Hepatocyte (in vitro differentiated cells): ENCODE data around the gene FHL1. TPM values are rescaled to one million over a fixed set of nuclear protein-coding genes. Genes with fewer than 3 reads are reported as not detected.

Source experiments
- DNase-seq: peaks from one replicate; pipeline ENCODE4 v3.0.0-alpha.2; 2016; ENCODE audit warnings: low spot score
- H2AFZ ChIP-seq: fragments of 200-600 bp; sonication (generic); 2 replicates; pipeline ENCODE4 v1.6.0; 2016; ENCODE audit warnings: antibody characterized with exemption, mild to moderate bottlenecking
- H3K27ac ChIP-seq: fragments of 200-600 bp; sonication (generic); 2 replicates; pipeline ENCODE4 v1.5.1; 2016; ENCODE audit warnings: mild to moderate bottlenecking
- H3K27me3 ChIP-seq: fragments of 200-600 bp; sonication (generic); 2 replicates; pipeline ENCODE4 v1.6.1; 2016
- H3K36me3 ChIP-seq: fragments of 200-600 bp; sonication (generic); replicated peaks from 2 replicates; pipeline ENCODE4 v1.5.1; 2016; ENCODE audit warnings: low read depth; ENCODE audit not compliant: insufficient read depth
- H3K4me1 ChIP-seq: fragments of 200-600 bp; sonication (generic); 2 replicates; pipeline ENCODE4 v1.5.1; 2016; ENCODE audit warnings: mild to moderate bottlenecking, moderate library complexity; ENCODE audit not compliant: insufficient read depth
- H3K4me2 ChIP-seq: fragments of 200-600 bp; sonication (generic); 2 replicates; pipeline ENCODE4 v1.6.0; 2016
- H3K4me3 ChIP-seq: fragments of 200-600 bp; sonication (generic); 2 replicates; pipeline ENCODE4 v1.5.1; 2016; ENCODE audit warnings: mild to moderate bottlenecking
- H3K79me2 ChIP-seq: fragments of 200-600 bp; sonication (generic); 2 replicates; pipeline ENCODE4 v1.6.0; 2017; ENCODE audit warnings: mild to moderate bottlenecking
- H3K9me2 ChIP-seq: fragments of 200-600 bp; sonication (generic); replicated peaks from 2 replicates; pipeline ENCODE4 v1.6.0; 2017; ENCODE audit warnings: mild to moderate bottlenecking; ENCODE audit not compliant: insufficient read depth
- H3K9me3 ChIP-seq: fragments of 200-600 bp; sonication (generic); 2 replicates; pipeline ENCODE4 v1.5.1; 2016; ENCODE audit warnings: low read depth, mild to moderate bottlenecking
- H4K20me1 ChIP-seq: fragments of 200-600 bp; sonication (generic); 2 replicates; pipeline ENCODE4 v1.6.0; 2016; ENCODE audit warnings: mild to moderate bottlenecking; ENCODE audit not compliant: insufficient read depth, poor library complexity, severe bottlenecking
- CTCF ChIP-seq: fragments of 200-600 bp; sonication (generic); IDR thresholded peaks from 2 replicates; pipeline ENCODE4 v1.5.1; 2016; ENCODE audit warnings: antibody characterized with exemption, mild to moderate bottlenecking; ENCODE audit not compliant: poor library complexity
- EZH2 ChIP-seq: fragments of 200-600 bp; sonication (generic); IDR thresholded peaks from 2 replicates; pipeline ENCODE4 v1.6.1; 2016; ENCODE audit warnings: antibody characterized with exemption, mild to moderate bottlenecking, borderline replicate concordance
- EZH2phosphoT487 ChIP-seq: fragments of 200-600 bp; sonication (generic); IDR thresholded peaks from one replicate; pipeline ENCODE4 v1.6.1; 2018; ENCODE audit warnings: antibody characterized with exemption, mild to moderate bottlenecking, low read depth, moderate library complexity; ENCODE audit not compliant: unreplicated experiment, severe bottlenecking
- WGBS: methylation state at CpG from one replicate; pipeline ENCODE4 v1.1.6; 2016; ENCODE audit warnings: low lambda C conversion rate; ENCODE audit errors: missing lambda C conversion rate; 5-methylcytosine and 5-hydroxymethylcytosine counted together
- polyA plus RNA-seq: library from polyadenylated mRNA; unstranded; fragments of >200 nt; fragmentation: Nextera tagmentation; extraction: Ambion mirVana; gene quantifications from 2 replicates; pipeline ENCODE4 v1.2.1, GENCODE V29; 2016
- total RNA-seq: library from RNA; depleted of rRNA; stranded (reverse); fragments of >200 nt; gene quantifications from 2 replicates; pipeline ENCODE4 v1.2.3, GENCODE V29; 2014

FHL1 gene
- total and polyA plus RNA-seq, 2 experiments from 2014 or later: 31.5 to 40.0 TPM

- 52% methylated on average over 6 of the region's 6 CpGs for WGBS
- Histone ChIP-seq H3K27ac (no peak overlapping the region), H3K27me3 (no peaks in the 10 kb centered on the region), H3K4me3 (no peak overlapping the region), H2AFZ (no peak overlapping the region), H3K79me2 (no peaks in the 10 kb centered on the region), H3K4me2 (no peak overlapping the region), H3K9me3 (no peaks in the 10 kb centered on the region), H3K4me1 (no peaks in the 10 kb centered on the region), H4K20me1 (no peaks in the 10 kb centered on the region), H3K36me3 (no peaks in the 10 kb centered on the region), H3K9me2 (no peaks in the 10 kb centered on the region)
- TF ChIP-seq EZH2phosphoT487 (no peak), EZH2 (no peak)
- no peak for DNase-seq
Observed at GRCh38 chrX:136246201-136246600, 98.9 kb downstream of the FHL1 start.

GRCh38 chrX:136250191-136251040 lies 103.1 kb downstream of the FHL1 start:
- WGBS: 32% methylated on average over 37 of the region's 53 CpGs
- peak; percentile 10 for DNase-seq
- Histone ChIP-seq H3K9me3 (no peaks in the 10 kb centered on the region), H2AFZ (peak overlapping the region; percentile 78), H3K4me3 (peak overlapping the region; percentile 55), H3K36me3 (no peaks in the 10 kb centered on the region), H3K4me1 (no peaks in the 10 kb centered on the region), H4K20me1 (no peaks in the 10 kb centered on the region), H3K9me2 (no peaks in the 10 kb centered on the region), H3K4me2 (peak overlapping the region; percentile 76), H3K27me3 (no peaks in the 10 kb centered on the region), H3K27ac (no peak overlapping the region), H3K79me2 (no peaks in the 10 kb centered on the region)
- TF ChIP-seq EZH2phosphoT487 (no peak), CTCF (no peak), EZH2 (no peak)

GRCh38 chrX:136251041-136251991 lies 104.0 kb downstream of the FHL1 start, which contains the start of gene MAP7D3:
Gene MAP7D3, minus strand, starts transcription at chrX:136251400. Its CDS starts 42 bp downstream, at chrX:136251358.
- H2AFZ ChIP-seq: peak within 1 kb of the TSS; percentile 78
- H3K79me2 ChIP-seq: no peaks in the 10 kb centered on the region
- no peaks in the 10 kb centered on the region for H3K9me2 ChIP-seq
- H3K36me3 ChIP-seq: no peaks in the 10 kb centered on the region
- H3K4me1 ChIP-seq: no peaks in the 10 kb centered on the region
- peak within 1 kb of the TSS; percentile 76 for H3K4me2 ChIP-seq
- no peak within 1 kb of the TSS for H3K27ac ChIP-seq
- WGBS: 41% methylated on average over 44 of the region's 73 CpGs
- no peaks in the 10 kb centered on the region for H4K20me1 ChIP-seq
- peak; percentile 78 for DNase-seq
- no peaks in the 10 kb centered on the region for H3K9me3 ChIP-seq
- no peaks in the 10 kb centered on the region for H3K27me3 ChIP-seq
- peak within 1 kb of the TSS; percentile 55 for H3K4me3 ChIP-seq
- TF ChIP-seq EZH2phosphoT487 (no peak), EZH2 (no peak), CTCF (no peak)
